H9 (cell line): ENCODE data around the gene PLEKHO1. TPM values are rescaled to one million over a fixed set of nuclear protein-coding genes. Genes with fewer than 3 reads are reported as not detected.

Experiments used
- DNase-seq: peaks from one replicate; pipeline ENCODE4 v3.0.0-alpha.2; 2017
- H2AFZ ChIP-seq: one replicate; pipeline ENCODE4 v1.6.1; 2013; ENCODE audit warnings: mild to moderate bottlenecking, low read length, control low read depth, moderate library complexity
- H2AK5ac ChIP-seq: 2 replicates; pipeline ENCODE4 v1.6.1; 2013; ENCODE audit warnings: low read length, control low read depth, mixed read lengths; ENCODE audit not compliant: insufficient read length
- H2BK120ac ChIP-seq: one replicate; pipeline ENCODE4 v1.6.1; 2013; ENCODE audit warnings: low read depth, mild to moderate bottlenecking, low read length, control low read depth, inconsistent platforms; ENCODE audit not compliant: poor library complexity, severe bottlenecking
- H2BK12ac ChIP-seq: 2 replicates; pipeline ENCODE4 v1.6.1; 2013; ENCODE audit warnings: low read length, control low read depth, mixed read lengths, low read depth; ENCODE audit not compliant: insufficient read length
- H2BK15ac ChIP-seq: 2 replicates; pipeline ENCODE4 v1.6.1; 2013; ENCODE audit warnings: low read depth, low read length, control low read depth
- H2BK20ac ChIP-seq: one replicate; pipeline ENCODE4 v1.6.1; 2013; ENCODE audit warnings: low read depth, mild to moderate bottlenecking, low read length, control low read depth, inconsistent platforms; ENCODE audit not compliant: poor library complexity, severe bottlenecking
- H2BK5ac ChIP-seq: 2 replicates; pipeline ENCODE4 v1.6.1; 2013; ENCODE audit warnings: low read length, control low read depth, mixed read lengths; ENCODE audit not compliant: insufficient read length
- H3K14ac ChIP-seq: 2 replicates; pipeline ENCODE4 v1.6.1; 2013; ENCODE audit warnings: low read length, control low read depth; ENCODE audit not compliant: insufficient read depth
- H3K18ac ChIP-seq: 2 replicates; pipeline ENCODE4 v1.6.1; 2013; ENCODE audit warnings: low read depth, mild to moderate bottlenecking, mixed read lengths, low read length, control low read depth; ENCODE audit not compliant: insufficient read length
- H3K23ac ChIP-seq: 2 replicates; pipeline ENCODE4 v1.6.1; 2013; ENCODE audit warnings: low read length, control low read depth, mixed read lengths, low read depth; ENCODE audit not compliant: insufficient read length
- H3K23me2 ChIP-seq: 2 replicates; pipeline ENCODE4 v1.6.1; 2013; ENCODE audit warnings: low read depth, mild to moderate bottlenecking, mixed read lengths, low read length, control low read depth; ENCODE audit not compliant: insufficient read length, poor library complexity, severe bottlenecking
- H3K27ac ChIP-seq: 2 replicates; pipeline ENCODE4 v1.5.1; 2013; ENCODE audit warnings: low read length, control low read depth, mixed read lengths, low read depth; ENCODE audit not compliant: insufficient read length
- H3K27me3 ChIP-seq: 2 replicates; pipeline ENCODE4 v1.6.1; 2013; ENCODE audit warnings: low read length, control low read depth, inconsistent platforms; ENCODE audit not compliant: insufficient read depth
- H3K4ac ChIP-seq: 2 replicates; pipeline ENCODE4 v1.6.1; 2013; ENCODE audit warnings: low read depth, mild to moderate bottlenecking, control low read depth, inconsistent platforms, low read length, moderate library complexity
- H3K4me1 ChIP-seq: 2 replicates; pipeline ENCODE4 v1.6.1; 2013; ENCODE audit warnings: low read length, control low read depth, inconsistent platforms; ENCODE audit not compliant: insufficient read depth
- H3K4me2 ChIP-seq: 2 replicates; pipeline ENCODE4 v1.6.1; 2013; ENCODE audit warnings: low read length, control low read depth, mixed read lengths; ENCODE audit not compliant: insufficient read length, insufficient read depth
- H3K56ac ChIP-seq: 2 replicates; pipeline ENCODE4 v1.6.1; 2013; ENCODE audit warnings: low read depth, mild to moderate bottlenecking, mixed read lengths, low read length, control low read depth; ENCODE audit not compliant: insufficient read length
- H3K79me1 ChIP-seq: 2 replicates; pipeline ENCODE4 v1.6.1; 2013; ENCODE audit warnings: low read depth, mild to moderate bottlenecking, moderate library complexity, low read length, control low read depth, inconsistent platforms; ENCODE audit not compliant: insufficient read depth, poor library complexity, severe bottlenecking
- H3K79me2 ChIP-seq: 2 replicates; pipeline ENCODE4 v1.6.1; 2013; ENCODE audit warnings: low read length, control low read depth, inconsistent platforms; ENCODE audit not compliant: insufficient read depth
- H3K9ac ChIP-seq: 2 replicates; pipeline ENCODE4 v1.6.1; 2013; ENCODE audit warnings: low read length, control low read depth, mixed read lengths; ENCODE audit not compliant: insufficient read length; ENCODE audit errors: extremely low read depth
- H3K9me3 ChIP-seq: one replicate; pipeline ENCODE4 v1.6.1; 2013; ENCODE audit warnings: low read depth, low read length, inconsistent platforms; ENCODE audit not compliant: control insufficient read depth
- H3T11ph ChIP-seq: one replicate; pipeline ENCODE4 v1.6.1; 2013; ENCODE audit warnings: mild to moderate bottlenecking, low read length, control low read depth, inconsistent platforms
- H4K20me1 ChIP-seq: one replicate; pipeline ENCODE4 v1.6.1; 2013; ENCODE audit not compliant: control insufficient read depth, insufficient read length, insufficient read depth
- H4K5ac ChIP-seq: 2 replicates; pipeline ENCODE4 v1.6.1; 2013; ENCODE audit warnings: low read depth, mild to moderate bottlenecking, mixed read lengths, low read length, control low read depth; ENCODE audit not compliant: insufficient read length
- H4K8ac ChIP-seq: replicated peaks from 2 replicates; pipeline ENCODE4 v1.6.1; 2013; ENCODE audit warnings: low read length, control low read depth, mixed read lengths, low read depth; ENCODE audit not compliant: insufficient read length
- H4K91ac ChIP-seq: 2 replicates; pipeline ENCODE4 v1.6.1; 2013; ENCODE audit warnings: low read depth, mild to moderate bottlenecking, moderate library complexity, mixed read lengths, low read length, control low read depth; ENCODE audit not compliant: insufficient read length
- H3K27ac Mint-ChIP-seq, 3 experiments: 2 replicates in 2 of 3; 3 replicates in 1 of 3; pipeline ENCODE4 v1.8.0; 2020 to 2021; ENCODE audit warnings: mixed read lengths in 3 of 3, mild to moderate bottlenecking in 1 of 3, moderate library complexity in 1 of 3
- H3K27me3 Mint-ChIP-seq: 2 replicates; pipeline ENCODE4 v1.8.0; 2021; ENCODE audit warnings: low read depth, mild to moderate bottlenecking, moderate library complexity, mixed read lengths
- H3K36me3 Mint-ChIP-seq, 3 experiments: 2 replicates in 2 of 3; 3 replicates in 1 of 3; pipeline ENCODE4 v1.8.0; 2020 to 2021; ENCODE audit warnings: low read depth in 3 of 3, mixed read lengths in 3 of 3; ENCODE audit not compliant: insufficient read depth in 1 of 3
- H3K4me1 Mint-ChIP-seq, 2 experiments: 2 replicates each; pipeline ENCODE4 v1.8.0; 2020; ENCODE audit warnings: mixed read lengths in 2 of 2
- H3K4me3 Mint-ChIP-seq, 2 experiments: 2 replicates in 1 of 2; 3 replicates in 1 of 2; pipeline ENCODE4 v1.8.0; 2020 to 2021; ENCODE audit warnings: mild to moderate bottlenecking in 2 of 2, mixed read lengths in 2 of 2, moderate library complexity in 1 of 2
- H3K9me3 Mint-ChIP-seq, 2 experiments: 2 replicates in 1 of 2; 3 replicates in 1 of 2; pipeline ENCODE4 v1.8.0; 2020; ENCODE audit warnings: mild to moderate bottlenecking in 2 of 2, mixed read lengths in 2 of 2, moderate library complexity in 1 of 2
- WGBS: extraction: QIAGEN DNeasy Blood & Tissue Kit; methylation state at CpG from one replicate; pipeline ENCODE4 v1.1.7; 2013; ENCODE audit warnings: missing lambda C conversion rate, low lambda C conversion rate, mixed read lengths; ENCODE audit not compliant: insufficient read length; ENCODE audit errors: extremely low coverage; 5-methylcytosine and 5-hydroxymethylcytosine counted together
- total RNA-seq: library from RNA; stranded (reverse); gene quantifications from 2 replicates; pipeline ENCODE4 v1.2.1, GENCODE V29; 2021
- TF ChIP-seq, protein P1 (sequence below): fragments of 200-600 bp; sonication (generic); conservative IDR thresholded peaks from 3 replicates; pipeline ENCODE4 v1.8.0; 2021; ENCODE audit warnings: antibody characterized with exemption, mild to moderate bottlenecking

PLEKHO1 gene
- total RNA-seq, 1 experiment from 2014 or later, result 48.1 TPM

- Histone ChIP-seq H2BK15ac (no peak overlapping the region), H2BK12ac (no peak overlapping the region), H3K56ac (no peak overlapping the region), H3K14ac (no peak overlapping the region), H3K27ac (no peak overlapping the region), H2AK5ac (no peak overlapping the region), H3K79me2 (no peaks in the 10 kb centered on the region; the same call in 1 of the 2 replicates), H4K5ac (no peak overlapping the region), H2AFZ (no peak overlapping the region), H3K9me3 (no peaks in the 10 kb centered on the region), H4K20me1 (no peaks in the 10 kb centered on the region), H3K9ac (no peak overlapping the region), H3K4me1 (no peaks in the 10 kb centered on the region), H4K8ac (no peak overlapping the region), H2BK120ac (no peak overlapping the region), H2BK20ac (no peak overlapping the region), H3K4ac (no peak overlapping the region), H3K4me2 (no peak overlapping the region), H4K91ac (no peak overlapping the region), H3T11ph (no peak overlapping the region), H3K27me3 (no peaks in the 10 kb centered on the region), H3K23ac (no peak overlapping the region), H2BK5ac (no peak overlapping the region), H3K23me2 (no peaks in the 10 kb centered on the region), H3K79me1 (no peaks in the 10 kb centered on the region), H3K18ac (no peak overlapping the region)
- no peaks in the 10 kb centered on the region for H3K27me3 Mint-ChIP-seq
- H3K4me3 Mint-ChIP-seq, result no peak overlapping the region
- peaks cover 9 to 13% of the 10 kb centered on the region in 2 experiments for H3K9me3 Mint-ChIP-seq
- peaks cover 20 to 33% (median 28%) of the 10 kb centered on the region in 3 experiments for H3K36me3 Mint-ChIP-seq
- TF ChIP-seq, protein P1, sequence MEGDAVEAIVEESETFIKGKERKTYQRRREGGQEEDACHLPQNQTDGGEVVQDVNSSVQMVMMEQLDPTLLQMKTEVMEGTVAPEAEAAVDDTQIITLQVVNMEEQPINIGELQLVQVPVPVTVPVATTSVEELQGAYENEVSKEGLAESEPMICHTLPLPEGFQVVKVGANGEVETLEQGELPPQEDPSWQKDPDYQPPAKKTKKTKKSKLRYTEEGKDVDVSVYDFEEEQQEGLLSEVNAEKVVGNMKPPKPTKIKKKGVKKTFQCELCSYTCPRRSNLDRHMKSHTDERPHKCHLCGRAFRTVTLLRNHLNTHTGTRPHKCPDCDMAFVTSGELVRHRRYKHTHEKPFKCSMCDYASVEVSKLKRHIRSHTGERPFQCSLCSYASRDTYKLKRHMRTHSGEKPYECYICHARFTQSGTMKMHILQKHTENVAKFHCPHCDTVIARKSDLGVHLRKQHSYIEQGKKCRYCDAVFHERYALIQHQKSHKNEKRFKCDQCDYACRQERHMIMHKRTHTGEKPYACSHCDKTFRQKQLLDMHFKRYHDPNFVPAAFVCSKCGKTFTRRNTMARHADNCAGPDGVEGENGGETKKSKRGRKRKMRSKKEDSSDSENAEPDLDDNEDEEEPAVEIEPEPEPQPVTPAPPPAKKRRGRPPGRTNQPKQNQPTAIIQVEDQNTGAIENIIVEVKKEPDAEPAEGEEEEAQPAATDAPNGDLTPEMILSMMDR, result no peak
- no CpG with 5 or more reads among the region's 5 CpGs for WGBS
- no peak for DNase-seq
- no peak overlapping the region for H3K27ac Mint-ChIP-seq
- H3K4me1 Mint-ChIP-seq, result no peaks in the 10 kb centered on the region; a peak in 1 of 4 replicates
Observed at GRCh38 chr1:150111670-150112069, 38.0 kb upstream of the PLEKHO1 start.
